Measurements from ENCODE around the gene UQCRC2.
"Not testable (repeated sequence)": the region's sequence is repeated elsewhere in the genome, so short reads cannot be mapped to it uniquely, and the experiment has no call there.

The UQCRC2 gene

DNA sequence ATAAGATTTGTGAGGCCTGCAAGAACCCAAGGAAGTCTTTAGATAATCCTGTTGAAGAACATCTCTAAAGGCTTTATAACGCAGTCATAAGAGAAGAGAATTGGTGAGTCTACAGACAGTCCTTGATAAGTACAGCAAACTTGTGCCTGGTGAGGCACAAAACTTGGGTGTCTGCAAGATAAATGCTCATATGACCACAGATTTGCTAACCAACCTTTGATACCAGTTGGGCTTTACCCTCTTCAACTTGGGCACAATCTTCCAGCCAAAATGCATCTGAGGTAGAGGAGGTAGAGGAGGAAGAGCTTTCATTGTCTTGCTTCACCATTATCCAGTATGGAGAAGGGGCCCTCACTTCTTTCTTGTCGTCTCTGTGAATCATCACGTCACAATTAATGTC lies 30.9 kb downstream of the UQCRC2 start:
- DNase-seq: no peak

DNA sequence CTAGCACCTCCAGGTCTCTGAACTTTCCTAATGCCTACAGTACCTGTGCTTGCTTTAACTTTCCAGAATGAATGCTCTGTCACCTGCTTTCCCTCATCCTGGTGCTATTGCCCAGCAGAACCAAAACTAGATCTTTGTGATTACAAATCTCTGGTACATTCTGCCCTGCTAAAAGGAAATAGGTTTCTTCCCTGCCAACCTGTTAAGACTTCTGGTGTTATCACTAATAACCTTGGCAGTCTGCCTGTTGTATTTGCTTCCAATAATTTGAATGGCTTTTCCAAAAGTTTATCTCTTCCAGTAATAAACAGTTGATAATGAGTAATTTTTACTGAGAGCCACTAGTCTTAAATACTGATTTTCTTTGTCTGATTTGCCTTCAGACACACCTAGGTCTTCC lies 32.4 kb downstream of the UQCRC2 start:
- no peak for DNase-seq

DNA sequence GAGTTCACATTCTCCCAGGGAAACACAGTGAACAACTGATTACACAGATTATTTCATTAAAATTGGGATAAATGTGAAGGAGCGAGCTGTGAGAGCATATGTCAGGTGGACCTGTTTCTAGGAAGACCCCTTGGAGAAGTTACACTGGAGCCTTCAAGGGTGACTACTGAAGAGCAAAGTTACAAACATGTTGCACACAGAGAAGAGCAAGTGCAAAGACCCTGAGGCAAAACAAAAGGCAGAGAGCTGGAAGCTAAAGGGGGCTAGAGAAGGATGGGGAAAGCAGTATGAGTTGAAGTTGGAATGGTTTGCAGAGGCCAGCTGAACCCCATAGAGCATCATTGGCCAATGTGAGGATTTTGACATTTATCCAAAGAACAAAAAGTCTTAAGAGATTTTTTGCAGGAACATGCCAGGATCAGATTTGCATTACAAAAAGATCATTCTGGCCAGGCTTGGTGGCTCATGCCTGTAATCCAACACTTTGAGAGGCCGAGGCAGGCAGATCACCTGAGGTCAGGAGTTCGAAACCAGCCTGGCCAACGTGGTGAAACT lies 33.6 kb downstream of the UQCRC2 start:
- no peak for DNase-seq

DNA sequence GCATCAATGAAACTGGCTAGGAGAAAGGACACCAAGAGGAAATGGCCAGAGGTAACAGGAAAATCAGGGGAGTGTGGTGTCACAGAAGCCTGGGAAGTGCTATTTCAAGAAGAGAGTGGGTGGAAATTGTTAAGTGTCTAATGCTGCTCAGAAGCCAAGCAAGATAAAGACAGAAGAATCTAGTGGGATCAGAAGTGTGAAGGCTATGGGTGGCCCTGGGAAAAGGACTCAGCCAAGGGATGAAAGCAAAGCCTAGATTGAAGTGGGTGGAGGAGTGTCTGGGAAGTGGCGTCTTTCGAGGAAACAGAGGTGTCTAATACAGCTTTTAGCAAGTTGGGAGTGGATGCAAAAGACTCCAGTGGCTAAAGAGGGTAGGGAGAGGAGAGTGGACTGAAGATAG lies 34.3 kb downstream of the UQCRC2 start:
- no peak for DNase-seq

DNA sequence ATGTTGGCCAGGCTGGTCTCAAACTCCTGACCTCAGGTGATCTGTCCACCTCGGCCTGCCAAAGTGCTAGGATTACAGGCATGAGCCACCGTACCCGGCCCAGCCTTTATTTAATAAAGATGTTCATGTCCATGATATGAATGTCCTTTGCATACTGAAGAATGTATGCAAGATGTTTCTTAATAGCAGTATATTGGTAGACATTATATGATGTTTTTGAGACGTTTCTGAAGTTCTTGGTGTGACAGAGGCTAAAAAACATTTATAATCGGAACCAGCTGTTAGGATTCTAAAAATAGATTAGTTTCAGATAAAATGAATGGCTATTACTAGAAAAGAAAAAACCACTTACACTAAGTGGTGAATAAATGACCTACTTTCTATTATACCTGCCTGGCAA lies 36.0 kb downstream of the UQCRC2 start:
- no peak for DNase-seq

DNA sequence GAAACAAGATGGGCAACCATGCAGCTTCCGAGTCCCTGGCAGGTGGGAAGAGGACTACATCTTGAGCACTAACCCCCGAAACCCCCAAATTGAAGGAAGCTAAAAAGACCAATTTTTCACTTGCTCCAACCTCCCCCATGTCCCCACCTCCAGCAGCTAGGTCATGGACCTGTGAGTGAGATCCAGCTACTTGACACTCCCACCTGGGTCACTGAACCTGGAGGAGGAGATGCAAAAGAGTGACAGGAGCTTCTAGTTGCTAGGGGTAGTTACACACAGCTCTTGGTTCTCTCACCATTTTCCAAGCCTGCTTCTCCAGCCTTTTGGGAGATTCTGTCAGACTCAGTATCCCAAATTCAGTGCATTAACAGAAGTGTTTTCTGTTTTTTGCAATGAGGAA lies 36.6 kb downstream of the UQCRC2 start:
- DNase-seq: no peak

DNA sequence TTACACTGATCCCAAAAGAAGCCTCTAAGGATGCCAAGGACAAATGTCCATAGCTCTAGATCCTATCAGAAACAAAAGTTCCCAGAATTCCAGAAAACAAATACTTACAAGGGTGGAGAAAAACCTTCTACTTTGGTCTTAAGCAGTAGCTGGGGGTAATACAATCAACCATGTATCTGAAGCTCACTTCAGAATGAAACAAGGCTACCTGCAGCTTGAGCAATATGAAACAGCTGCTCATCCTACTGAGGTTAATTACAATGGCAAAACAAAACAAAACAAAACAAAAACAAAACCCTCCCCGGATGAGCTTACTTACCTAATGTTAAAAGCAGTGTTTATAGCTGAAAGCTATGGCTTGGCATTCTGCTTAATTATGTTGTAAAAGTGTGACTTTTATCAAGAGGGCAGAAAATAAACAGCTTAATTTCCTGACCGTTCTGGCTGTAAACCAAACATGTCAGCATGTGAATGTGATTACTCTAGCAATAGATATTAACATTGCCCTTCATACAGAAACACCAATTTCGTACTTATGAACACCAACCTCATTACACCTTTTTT lies 37.3 kb downstream of the UQCRC2 start:
- DNase-seq: no peak

DNA sequence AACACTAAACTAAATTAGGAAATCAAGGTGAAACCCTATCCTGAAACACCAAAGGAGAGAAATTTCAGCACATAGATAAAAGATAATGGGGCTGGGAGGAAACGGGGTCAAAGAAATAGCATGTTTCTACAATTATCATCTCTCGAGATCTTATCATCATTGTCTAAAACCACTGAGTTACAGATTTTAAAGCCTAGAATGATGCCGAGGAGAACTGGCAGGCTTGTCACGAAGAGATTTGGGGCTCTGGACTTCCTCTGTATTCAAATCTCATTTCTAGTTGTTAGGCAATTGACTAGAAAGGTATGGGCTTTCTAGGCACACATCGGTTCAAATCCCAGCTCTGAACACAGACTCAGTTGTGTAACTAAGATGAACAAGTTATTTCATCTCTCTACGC lies 38.5 kb downstream of the UQCRC2 start:
- no peak for DNase-seq

DNA sequence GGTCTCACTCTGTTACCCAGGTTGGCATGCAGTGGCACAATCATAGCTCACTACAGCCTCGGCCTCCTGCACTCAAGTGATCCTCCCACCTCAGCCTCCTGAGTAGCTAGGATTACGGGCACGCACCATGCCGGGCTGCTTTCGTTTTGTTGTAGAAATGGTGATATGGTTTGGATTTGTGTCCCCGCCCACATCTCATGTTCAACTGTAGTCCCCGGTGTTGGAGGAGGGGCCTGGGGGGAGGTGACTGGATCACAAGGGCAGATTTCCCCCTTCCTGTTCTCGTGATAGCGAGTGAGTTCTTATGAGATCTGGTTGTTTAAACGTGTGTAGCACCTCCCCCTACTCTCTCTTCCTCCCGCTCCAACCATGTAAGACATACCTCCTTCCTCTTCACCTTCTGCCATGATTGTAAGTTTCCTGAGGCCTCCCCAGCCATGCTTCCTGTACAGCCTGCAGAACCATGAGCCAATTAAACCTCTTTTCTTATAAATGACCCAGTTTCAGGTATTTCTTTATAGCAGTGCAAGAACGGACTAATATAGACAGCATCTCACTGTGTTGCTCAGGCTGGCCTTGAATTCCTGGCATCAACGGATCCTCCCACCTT lies 41.8 kb downstream of the UQCRC2 start:
- DNase-seq: no peak

DNA sequence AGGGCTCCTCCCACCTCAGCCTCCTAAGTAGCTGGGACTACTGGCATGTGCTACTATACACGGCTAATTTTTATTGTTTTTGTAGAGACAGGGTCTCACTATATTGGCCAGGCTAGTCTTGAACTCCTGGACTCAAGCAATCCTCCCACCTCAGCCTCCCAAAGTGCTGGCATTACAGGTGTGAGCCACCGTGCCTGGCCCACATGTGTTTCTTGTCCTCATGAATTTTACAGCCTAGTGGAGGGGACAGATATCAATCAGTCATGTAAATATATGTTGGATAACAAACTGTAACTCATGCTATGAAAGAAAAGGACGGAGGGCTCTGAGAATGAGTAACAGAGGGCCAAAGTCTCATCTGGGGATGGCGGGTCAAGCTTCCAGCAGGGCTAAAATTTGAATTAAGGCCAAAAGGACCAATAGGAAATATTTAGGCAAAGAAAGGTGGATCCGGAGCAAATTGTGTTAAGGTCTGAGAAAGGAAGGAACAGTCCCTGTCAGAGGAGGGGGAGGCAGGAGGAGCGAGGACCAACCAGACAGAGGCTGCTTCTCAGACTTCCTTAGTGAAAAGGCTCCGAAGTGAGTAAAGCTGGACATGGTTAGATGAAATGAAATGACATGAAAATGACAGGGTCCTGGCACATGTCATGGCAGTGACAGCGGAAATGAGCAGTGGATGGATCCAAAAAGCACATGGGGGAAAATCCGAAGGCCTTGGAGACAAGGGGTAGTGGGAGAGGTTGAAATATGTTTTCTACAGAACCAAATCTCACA lies 43.9 kb downstream of the UQCRC2 start:
- DNase-seq: no peak

DNA sequence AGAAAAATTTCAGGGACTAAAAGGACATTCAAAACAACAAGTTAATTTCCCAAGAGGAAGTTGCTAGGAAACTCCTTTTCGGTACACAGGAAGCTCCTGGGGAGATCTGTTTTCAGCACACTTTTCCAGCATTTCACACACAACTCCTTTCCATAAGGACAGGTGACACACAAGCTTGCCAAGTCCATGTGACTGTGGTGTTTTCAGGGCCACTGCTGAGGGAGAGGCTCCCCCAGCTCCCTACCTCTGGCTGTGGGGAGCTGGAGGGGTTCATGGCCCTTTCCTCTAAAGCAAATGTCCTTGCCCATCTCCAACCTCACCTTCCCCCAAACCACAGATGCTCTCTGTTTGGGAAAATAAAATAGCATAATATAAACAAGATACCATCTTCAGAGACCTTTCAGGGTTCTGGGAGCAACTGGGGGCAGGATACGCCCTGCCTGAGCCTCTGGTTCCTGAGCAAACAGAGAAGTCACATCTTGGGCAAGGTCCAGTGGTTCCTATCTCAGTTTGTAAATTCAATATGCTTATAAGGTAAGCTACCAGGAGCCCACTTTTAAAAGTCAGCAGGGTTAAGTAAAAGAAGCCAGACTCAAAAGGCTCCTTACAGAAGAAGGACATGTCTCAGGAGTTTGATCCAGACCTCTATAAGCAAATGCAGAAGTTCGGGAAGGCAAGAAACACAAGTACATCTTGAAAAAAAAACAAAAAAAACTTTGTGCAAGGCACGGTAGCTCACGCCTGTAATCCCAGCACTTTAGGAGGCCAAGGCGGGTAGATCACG lies 44.7 kb downstream of the UQCRC2 start:
- no peak for DNase-seq

DNA sequence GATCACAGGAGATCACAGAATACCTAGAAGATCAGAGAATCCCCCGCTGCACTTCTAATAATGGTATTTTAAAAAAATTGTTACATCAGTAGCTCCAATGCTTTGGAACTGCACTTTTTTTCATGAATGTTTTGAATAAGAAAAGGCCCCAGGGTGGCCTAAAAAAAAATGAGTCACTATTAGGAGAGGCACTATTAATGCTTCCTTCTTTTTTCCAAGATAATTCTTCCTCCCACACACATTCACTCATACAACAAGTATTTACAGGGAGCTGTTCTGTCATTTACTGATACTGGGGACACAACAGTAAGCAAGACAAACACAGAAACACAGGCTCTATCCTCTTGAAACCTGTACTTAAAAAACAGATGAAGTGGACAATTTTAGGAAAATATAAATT lies 48.4 kb downstream of the UQCRC2 start:
- DNase-seq: no peak

DNA sequence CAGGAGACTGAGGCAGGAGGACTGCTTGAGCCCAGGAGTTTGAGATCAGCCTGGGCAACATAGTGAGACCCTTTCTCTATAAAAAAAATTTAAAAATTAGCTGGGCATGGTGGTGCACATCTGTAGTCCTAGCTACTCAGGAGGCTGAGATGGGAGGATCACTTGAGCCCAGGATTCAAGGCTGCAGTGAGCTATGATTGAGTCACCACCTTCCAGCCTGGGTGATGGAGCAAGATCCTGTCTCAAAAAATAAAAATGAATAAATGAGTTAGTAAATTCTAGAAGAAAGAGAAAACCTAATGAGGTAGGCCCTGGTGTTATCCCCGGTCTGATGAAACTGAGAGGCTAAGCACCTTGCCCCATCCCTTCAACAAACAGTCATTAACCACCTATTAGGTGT lies 48.9 kb downstream of the UQCRC2 start:
- not testable (repeated sequence) for DNase-seq

DNA sequence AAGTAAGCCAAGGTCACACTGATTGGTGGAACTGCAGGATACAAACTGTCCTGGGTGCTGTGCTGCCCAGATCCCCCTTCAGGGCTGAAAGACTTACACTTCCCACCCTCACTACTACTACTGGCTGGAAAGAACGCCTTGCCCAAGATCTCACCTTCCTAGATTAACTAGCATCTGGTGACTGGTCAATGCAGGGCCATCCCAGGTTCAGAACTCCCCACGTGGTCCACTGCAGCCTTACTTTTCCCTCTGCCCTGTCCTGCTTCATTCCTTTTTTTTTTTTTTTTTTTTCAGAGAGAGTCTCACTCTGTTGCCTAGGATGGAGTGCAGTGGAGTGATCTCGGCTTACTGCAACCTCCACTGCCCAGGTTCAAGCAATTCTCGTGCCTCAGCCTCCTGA lies 50.0 kb downstream of the UQCRC2 start:
- no peak for DNase-seq

DNA sequence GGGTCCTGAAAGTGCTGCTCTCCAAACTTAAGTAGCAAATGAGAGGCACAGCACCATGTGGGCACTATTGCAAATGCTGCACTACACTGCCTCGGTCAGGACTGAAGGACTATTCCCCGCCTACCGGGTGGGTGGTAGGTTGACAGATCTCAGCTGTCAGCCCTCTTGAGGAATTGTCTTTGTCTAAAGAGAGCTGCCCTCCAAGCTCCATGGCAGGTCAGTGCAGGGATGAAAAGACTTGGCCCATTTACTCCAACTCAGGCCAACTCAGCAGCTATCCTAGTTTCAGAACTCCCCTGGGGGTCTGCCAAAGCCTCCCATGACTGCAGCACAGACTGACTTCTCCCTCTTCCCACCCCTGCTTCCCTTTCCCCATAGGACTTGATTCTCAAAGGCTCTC lies 51.2 kb downstream of the UQCRC2 start:
- DNase-seq: no peak

DNA sequence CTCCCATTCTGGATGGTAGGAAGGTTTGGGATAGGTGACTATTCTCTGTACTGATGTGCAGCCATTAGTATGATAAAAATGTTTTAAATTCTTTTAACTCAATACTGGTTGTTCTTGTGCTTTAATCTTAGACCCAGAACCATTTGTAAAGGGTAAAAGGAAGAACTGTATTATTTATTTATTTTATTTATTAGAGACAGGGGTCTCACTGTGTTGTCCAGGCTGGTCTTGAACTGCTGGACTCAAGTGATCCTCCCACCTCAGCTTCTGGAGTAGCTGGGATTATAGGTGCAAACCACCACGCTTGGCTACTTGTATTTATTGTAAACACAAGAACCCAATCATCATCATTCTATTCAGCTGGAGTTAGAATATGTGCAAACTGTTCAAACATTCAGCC lies 52.6 kb downstream of the UQCRC2 start:
- DNase-seq: no peak

DNA sequence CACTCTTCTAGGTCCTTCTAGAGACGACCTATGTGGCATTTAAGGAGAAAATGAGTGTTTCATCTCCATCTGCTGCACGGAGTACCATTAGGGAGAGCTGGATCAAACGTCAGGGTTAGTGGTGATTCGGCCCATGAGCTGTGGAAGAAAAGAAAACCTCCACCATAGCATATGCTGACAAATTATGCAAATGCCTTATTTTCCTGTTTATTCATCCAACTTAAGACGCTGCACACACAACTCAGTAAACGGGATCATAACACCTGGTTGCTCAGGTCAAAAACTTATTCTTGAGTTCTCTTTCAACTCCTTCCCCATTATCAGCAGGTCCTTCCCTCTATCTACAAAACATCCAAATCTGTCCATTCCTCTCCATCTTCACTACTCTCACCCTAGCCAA lies 53.5 kb downstream of the UQCRC2 start:
- no peak for DNase-seq

DNA sequence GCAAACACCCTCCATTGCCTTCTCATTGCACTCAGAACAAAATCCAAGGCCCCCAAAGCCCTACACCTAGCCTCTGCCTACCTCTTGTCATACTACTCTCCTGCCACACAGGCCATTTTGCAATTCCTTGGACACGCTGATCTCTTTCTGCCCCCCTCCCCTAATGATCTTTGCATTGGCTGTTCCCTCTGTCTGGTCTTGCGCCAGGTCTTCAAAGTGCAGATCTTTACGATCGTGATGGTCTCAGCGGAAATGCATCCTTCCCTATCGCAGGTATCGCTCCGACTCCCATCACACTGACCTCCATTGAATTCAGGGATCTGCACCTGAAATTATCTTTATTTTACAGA lies 54.0 kb downstream of the UQCRC2 start:
- DNase-seq: no peak

DNA sequence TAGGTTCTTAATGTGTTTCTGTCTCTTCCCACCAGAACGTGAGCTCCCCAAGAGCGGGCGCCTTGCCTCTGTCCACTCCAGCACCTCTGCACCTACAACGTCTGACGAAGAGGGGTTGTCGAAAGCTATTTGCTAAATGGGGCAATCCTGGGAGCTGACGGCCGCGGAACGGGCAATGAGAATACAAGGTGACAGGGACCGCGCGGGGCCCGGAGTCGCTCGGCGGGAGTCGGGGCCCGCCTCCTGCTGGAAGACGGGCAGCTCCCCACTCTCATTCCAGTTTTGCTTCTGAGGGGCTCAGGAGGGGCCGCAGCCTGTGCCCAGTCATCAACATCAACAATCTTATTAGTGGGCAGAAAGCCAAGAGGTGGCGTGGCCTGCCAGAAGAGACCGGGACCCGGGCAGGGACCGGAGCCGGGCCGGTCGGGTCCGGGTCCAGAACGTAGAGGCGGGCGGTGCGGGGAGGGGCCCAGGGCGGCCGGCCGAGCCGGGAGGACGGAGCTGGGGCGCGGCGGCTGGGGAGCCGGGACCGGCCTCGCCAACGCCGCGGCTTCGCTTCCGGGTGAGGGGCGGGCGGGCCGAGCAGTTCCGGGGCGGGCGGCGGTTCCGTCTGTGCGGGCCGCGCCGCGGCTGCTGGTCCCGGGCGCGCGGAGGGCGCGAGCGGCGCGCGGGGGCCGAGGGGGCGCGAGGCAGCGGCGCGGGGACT lies 54.5 kb downstream of the UQCRC2 start, which contains the start of gene MOSMO:
Gene MOSMO, plus strand, starts transcription at position 603 of the 706 bp plus-strand sequence. CDS start 191 bp downstream, outside the sequence.
- DNase-seq: peak; percentile 55 to 65

DNA sequence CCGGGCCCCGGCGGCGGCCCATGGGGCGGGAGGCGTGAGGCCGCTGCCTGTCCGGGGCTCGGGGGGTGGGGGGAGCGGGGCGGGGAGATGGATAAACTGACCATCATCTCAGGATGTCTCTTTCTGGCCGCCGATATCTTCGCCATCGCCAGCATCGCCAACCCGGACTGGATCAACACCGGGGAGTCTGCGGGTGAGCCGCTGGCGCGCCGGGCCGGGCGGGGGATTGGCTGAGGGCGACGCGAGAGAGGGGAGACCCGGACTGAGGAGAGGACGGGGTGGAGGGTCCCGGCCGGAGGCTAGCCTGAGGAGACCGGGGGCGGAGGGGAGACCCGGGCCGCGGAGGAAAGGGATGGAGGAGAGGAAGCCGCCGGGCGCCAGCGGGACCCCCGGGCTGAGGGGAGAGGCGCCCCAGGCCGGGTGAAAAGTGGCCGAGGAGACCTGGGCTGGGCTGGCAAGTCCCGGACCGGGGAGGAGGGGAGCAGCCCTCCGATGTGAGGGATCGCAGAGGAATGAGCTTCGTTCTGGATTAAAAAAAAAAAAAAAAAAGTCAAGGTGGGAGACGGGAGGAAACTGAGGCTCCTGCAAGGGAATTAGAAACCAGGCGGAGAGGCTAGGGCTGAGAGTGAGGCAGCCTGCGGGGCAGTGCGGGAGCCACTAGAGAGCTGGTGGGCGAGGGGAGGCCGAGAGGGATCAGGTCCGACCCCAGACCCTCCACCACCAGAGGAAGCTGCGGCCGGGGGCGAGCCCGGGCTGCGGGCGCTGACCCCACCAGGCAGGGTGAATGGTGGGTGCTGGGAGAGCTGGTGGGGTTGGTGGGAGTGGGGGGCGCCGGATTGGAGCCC lies 55.3 kb downstream of the UQCRC2 start:
- no peak for DNase-seq

DNA sequence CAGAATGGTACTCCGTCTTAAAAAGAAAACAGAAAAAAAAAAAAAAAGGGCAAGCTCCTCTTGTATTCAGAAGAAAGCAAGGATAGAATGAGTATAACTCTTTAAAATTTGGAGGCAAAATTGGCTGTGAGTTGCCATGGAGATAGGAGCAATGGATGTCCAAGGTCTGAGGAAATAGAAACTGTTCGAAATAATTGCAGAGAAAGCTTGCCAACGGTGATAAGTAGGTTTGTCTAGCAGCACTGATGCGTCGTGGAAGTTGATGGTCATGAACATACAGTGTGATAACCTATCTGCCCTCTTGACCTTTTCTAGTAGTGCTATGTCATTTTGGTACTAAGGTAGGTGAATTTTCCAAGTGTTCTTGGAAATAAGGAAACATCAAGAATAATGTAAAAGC lies 57.7 kb downstream of the UQCRC2 start:
- DNase-seq: no peak

DNA sequence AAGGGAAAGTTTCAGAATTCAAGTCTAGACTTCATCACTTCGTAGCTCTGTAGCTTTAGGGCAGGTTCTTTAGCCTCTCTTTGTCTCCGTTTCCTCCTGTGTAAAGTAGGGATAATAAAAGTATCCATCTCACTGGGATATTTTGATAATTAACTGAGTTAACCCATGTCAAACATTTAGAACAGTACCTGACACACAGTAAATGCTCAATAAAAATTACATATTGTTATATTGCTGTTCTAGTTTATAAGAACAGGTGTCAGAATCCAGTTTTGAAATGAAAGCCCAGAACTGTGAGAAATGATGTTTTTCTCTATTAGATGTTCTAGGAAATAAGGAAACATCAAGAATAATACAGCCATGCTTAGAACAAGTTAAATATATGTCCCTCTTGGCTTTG lies 59.1 kb downstream of the UQCRC2 start:
- no peak for DNase-seq

Data from inflammatory macrophage treated with lipopolysaccharide for 1 hour (primary cell).